Medulla oblongata (tissue), 1 donor: ENCODE measurements around the gene CABLES2.

ENCODE experiments used
- DNase-seq: peaks from one replicate; pipeline ENCODE4 v3.0.0-alpha.2; 2015; ENCODE audit errors: extremely low spot score

The CABLES2 gene

DNA sequence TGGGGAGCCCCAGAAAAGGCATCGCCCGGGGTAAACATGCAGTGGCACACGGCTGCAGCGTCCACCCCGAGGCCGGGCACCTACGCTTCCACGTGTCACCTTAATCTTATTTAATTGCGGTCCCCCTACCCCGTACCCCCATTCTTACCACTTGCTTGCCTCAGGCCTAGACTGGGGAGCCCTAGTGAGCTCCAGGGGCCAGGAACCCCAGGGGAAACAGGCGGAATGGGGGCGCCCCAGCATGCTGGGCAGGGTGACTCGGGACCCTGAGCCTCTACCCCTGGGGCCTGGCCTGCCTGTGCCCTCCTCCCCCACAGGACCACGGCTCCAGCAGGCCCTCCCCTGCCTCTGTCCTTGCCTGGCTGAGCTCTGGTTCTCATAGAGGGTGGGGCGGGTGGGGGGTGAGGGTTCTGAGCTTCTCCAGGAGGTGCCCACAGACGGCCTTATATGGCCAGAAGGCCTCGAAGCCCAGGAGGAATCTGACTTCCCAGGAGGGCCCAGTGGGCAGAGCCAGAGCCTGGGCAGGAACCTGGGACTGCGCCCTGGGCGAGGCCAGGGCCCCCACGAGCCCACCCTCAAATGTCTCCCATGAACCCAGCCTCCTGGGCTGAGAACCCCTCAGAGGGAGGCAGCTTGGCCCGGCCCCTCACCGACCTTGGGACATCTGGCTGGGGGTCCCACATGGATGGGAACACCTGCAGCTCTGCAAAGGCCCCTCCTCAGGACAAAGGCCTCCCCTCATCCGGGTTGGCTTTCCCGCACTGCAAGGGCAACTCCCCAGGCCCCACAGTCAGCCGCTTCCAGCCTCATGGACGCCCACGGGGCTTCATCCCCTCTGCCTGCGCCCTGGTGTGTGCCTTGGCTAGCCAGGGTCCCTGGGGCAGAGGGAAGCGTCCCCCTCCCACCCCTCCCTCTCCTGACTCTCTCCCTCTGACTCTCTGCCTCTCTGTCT is 34.8 kb downstream of the CABLES2 start:
- DNase-seq: no peak

- no peak for DNase-seq
These were observed 35.5 kb downstream of the CABLES2 start for GRCh38 chr20:62371588-62372041.

- no peak for DNase-seq
These were observed 36.1 kb downstream of the CABLES2 start for GRCh38 chr20:62370807-62371587.

- no peak for DNase-seq
These were observed 36.8 kb downstream of the CABLES2 start for GRCh38 chr20:62370115-62370806.

GRCh38 chr20:62369815-62370114 is 37.3 kb downstream of the CABLES2 start:
- no peak for DNase-seq

- DNase-seq: peak; percentile 23
These were observed 37.9 kb downstream of the CABLES2 start for GRCh38 chr20:62368976-62369814.

DNA sequence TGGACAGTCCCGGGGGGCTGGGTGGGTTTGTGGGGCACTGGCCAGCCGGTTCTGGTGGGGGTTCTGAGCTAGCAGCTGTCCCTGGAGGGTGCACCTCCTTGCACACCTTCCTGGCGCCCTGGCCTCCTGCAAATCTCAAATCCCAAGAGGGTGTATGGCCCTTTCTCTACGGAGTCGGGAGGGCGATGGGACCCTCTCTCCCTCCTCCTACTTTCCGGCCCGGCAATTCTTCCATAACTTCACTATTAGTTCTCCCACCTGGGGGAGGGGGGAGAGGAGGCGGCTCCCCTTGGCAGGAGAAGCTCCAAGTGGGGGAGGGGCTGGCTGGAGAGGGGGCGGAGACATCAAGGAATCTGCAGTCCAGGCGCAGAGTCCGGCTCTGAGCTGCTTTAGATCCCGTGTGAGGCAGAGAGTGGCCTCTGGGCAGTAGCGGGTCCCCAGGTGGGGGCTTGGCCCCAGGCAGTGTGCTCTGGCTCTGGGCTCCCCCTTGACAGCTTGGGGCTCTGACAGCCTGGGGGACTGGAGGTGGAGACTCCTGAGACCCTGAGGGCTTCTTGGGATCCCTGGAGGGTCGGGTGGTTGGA is 38.6 kb downstream of the CABLES2 start:
- no peak for DNase-seq

DNA sequence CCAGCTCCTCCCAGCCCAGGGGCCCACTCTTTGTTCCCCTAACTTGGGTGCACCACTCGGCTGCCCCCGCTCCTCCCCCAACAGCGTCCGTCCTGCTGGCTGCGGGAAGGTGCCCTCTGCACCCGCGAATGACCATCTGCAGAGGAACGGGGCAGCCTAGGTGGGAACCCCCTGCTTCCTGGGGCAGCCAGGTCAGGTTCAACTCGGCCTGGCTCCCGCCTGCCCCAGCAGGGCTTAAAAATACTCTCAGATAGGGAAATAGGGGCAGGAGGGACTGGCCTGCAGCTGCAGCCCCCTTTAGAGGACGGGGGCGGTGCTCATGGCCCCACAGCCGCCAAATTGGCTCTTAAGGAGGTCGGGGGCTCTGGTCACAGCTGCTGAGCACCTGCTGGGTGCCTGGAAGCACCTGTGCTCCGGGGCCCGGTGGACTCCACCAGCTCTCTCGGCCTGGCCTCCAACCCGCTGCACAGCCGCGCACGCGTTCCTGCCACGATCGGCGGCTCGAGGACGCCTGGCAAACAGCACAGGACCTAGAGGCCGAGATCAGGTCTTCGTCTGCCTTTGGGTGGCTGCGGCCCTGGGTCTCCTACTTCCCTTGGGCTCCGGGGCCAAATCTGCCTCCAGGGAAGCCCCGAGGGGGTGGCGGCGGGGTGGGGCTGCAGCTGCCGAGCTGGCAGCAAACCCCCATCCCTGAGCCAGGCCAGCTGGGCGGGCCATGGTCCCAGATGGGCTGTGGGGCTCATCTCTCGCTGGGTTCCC is 39.3 kb downstream of the CABLES2 start:
- no peak for DNase-seq

DNA sequence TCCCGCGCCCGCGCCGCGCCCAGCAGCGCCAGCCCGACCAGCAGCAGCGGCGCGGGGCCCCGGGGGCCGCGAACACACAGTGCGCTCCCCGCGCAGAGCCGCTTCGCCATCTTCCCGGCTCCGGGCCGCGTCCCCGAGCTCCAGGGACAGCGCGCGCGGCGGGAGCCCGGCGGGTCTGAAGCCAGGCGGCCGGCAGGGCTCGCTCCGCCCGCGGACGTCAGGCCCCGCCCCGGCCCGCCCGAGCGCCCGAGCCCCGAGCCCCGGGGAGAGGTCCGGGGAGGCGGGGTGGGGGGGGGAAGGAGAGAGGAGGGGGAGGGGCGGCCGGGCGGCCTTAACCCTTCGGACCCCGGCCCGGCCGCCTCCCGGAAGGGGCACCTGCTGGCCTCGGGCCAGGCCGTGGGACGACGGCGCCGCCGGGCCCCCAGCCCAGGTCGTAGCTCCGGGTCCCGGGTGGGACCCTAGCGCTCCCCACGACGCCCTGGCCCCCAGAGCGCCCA is 39.9 kb downstream of the CABLES2 start, which contains the start of gene LAMA5:
Gene LAMA5 (minus strand): TSS at position 177 of the 497 bp plus-strand sequence. CDS start 67 bp downstream, at position 110.
- DNase-seq: peak; percentile 35

DNA sequence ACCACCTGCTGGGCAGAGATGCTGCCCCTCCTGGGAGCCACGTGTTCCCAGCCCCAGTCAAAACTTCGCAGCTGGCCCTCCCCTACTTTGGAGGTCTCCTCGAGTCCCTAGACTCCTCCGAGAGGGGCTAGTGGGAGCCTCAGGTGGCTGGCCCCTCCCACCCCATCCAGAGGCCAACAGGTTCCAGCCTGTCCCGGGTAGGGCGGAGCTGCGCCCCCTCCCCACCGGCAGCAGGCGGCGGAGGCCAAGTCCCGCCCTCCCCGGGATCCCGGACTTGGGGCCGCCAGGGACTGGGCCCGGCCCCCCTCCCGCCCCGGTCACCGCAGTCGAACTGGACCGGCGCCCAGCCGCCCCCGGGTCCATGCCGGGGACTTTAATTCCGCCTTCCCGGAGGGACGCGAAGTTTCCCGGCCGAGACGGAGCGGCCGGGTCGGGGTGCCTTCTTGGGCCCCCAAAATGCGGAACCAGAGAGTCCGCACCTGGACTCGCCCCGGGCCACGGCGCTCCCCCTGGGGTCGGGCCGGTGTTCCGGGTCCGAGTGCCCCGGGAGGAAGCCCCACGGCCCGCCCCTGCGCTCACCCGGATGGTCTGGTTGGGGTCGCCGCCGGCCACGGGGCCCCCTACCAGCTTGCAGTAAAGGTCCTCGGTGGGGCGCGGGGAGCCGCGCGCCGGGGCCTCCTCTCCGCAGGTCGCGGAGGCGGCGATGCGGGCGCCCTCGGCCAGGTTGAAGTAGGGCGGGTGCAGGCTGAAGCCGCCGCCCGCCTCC is 40.5 kb downstream of the CABLES2 start:
- no peak for DNase-seq

- DNase-seq: no peak
These were observed 41.2 kb downstream of the CABLES2 start for GRCh38 chr20:62365814-62366369.

DNA sequence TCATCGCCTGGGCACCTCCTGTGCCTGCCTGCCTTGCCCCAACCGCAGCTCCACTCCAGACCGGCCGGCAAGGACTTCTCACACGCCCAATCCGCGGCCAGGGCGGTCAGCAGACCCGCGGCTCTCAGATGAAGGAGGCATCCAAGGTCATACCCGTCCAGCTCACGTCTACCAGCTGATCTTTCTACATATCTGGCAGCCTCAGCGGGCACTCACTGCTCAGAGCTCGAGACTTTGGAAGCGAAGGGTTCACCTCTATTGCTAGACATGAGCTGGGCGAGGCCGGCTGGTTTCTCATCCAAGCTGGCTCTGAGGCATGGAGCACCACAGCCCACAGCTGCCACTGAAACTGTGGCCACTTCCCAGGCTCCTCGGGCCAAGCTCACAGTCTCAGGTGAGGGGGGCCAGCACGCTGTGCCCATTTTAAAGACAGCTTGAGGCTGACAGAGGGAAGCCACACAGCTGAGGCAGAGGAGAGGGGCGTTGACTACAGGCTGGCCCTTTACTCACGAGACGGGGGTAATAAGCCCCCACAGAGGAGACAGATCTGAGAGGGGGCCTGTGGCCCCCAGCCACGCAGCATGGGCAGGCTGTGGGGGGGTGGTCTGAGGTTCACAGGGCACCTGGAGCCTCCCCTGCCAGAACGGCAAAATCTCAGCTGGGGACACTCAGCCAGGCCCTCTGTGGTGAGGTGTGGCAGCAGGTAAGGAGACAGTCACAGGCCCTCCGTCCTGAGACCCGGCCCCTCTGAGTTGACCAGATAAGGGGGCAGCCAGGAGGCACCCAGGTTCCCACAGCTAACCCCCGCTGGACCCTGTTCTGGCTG is 42.0 kb downstream of the CABLES2 start:
- no peak for DNase-seq

DNA sequence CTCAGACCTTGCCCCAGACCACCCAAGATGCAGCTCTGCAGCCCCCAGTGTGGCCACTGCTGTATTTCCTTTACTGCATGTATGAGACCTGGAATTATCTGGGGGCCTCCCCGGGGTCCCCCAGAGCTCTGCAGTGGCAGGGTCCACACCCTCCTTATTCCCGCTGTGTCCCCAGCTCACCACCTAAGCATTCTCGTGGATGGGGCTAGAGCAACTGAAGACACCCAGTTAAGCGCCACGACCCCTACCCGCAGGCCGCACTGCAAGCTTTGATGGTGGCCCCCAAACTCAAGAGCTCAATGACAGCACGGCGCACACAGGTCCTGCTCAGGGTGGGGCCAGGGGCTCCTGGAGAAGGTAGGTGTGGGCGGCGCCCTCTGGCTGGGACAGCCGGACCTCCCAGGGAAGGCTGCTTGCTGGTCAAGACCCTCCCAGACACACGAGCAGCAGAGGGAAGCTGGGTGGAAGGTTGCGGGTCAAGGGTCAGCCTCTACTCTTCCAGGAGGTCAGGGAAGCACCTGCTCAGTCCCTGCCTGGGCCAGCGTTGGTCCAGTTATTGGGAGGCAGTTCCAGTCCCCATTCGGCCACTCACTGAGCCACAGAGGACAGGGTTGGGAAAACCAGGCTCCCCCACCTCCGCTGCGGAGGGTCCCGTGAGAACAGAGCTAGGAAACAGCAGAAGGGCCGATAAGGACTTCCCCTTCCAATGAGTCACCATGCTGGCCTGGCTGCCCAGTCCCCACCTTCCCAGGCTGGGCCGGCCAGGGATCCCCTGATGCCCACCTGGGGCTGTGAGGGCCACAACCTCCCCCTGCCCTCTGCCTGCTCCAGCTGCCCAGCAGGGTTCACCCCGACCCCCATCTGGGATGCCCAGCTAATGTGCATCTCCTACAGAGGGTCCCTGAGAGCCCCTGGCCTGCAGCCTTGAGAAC is 42.9 kb downstream of the CABLES2 start:
- DNase-seq: no peak

GRCh38 chr20:62362991-62363919 is 43.8 kb downstream of the CABLES2 start:
- peak; percentile 30 for DNase-seq

DNA sequence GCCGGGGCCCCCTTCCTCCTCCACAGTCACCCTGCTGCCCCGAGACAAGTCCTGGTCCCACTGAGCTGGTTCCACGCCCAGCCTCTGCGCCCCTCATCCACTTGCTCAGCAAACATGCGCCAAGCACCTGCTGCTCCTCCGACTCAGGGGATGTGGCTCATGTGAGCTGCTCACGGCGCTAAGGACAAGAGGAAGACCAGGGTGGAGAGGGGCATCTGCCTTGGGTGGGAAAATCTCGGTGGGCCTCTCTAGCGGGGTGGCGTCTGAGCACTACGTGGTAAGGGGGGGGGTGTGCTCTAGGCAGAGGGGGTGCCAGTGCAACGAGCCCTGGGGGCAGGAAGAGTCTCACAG is 44.5 kb downstream of the CABLES2 start:
- no peak for DNase-seq
